Measurements from ENCODE around the gene MEGF6. TPM values are rescaled to one million over a fixed set of nuclear protein-coding genes. Genes with fewer than 3 reads are reported as not detected.
A peak's percentile ranks its signal among the peaks of the same experiment; 100 is the strongest.

Gene MEGF6
- total RNA-seq, 3 donors from 2014 or later, result 19.3 to 32.1 (median 24.2) TPM

GRCh38 chr1:3620708-3621107 lies 9.4 kb upstream of the MEGF6 start:
- Histone ChIP-seq H3K27me3 (no peaks in the 10 kb centered on the region), H3K27ac (no peak overlapping the region), H3K4me3 (no peak overlapping the region), H3K4me1 (peaks cover 6% of the 10 kb centered on the region in 2 donors), H3K9me3 (no peaks in the 10 kb centered on the region), H3K36me3 (no peaks in the 10 kb centered on the region)
- DNase-seq (ENCODE audit: low spot score in 2 of 2), result no peak
- TF ChIP-seq POLR2A (IDR thresholded peaks at IDR 0.05) (no peak), POLR2AphosphoS5 (IDR thresholded peaks at IDR 0.05) (no peak)
- intact Hi-C loops (cut with DNase I; ENCODE audit: low total_unique reads), result no loop called here

DNA sequence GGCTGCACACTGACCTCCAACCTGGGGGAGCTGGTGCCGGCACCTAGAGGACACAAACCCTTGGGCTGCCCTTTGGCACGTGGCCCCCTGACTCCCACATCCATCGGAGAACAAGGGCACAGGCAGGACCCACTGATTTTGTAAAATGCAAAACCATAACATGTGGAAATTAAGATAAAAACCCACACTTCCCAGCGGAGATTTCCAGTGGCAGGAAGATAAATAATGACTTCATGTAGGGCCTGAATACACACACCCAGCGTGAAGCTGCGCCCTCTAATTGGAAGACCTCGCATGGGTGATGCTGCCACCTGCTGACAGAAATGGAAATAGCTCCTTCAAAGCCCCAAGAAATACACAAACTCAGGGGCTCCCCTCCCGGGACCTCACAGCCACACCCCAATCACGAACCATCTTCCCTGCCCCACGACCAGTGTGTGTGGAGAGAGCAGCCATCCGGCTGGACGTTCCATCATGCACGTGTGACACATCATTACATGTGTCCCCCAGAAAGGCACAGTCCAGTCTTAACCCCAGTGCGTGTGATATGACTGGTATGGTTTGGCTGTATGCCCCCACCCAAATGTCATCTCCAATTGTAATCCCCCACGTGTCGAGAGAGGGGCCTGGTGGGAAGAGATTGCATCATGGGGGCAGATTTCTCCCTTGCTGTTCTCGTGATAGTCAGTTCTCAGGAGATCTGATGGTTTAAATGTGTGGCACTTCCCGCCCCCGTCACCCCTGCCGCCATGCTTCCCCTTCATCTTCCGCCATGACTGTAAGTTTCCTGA lies 7.8 kb upstream of the MEGF6 start:
- peak; percentile 70 to 75 for DNase-seq (ENCODE audit: low spot score in 2 of 2)
- H3K4me3 ChIP-seq, result no peak overlapping the region
- H3K9me3 ChIP-seq, result no peaks in the 10 kb centered on the region
- intact Hi-C loops (cut with DNase I; ENCODE audit: low total_unique reads), result no loop called here
- H3K36me3 ChIP-seq, result no peaks in the 10 kb centered on the region
- TF ChIP-seq POLR2AphosphoS5 (IDR thresholded peaks at IDR 0.05) (no peak), POLR2A (IDR thresholded peaks at IDR 0.05) (no peak)
- TF ChIP-seq, protein P1, sequence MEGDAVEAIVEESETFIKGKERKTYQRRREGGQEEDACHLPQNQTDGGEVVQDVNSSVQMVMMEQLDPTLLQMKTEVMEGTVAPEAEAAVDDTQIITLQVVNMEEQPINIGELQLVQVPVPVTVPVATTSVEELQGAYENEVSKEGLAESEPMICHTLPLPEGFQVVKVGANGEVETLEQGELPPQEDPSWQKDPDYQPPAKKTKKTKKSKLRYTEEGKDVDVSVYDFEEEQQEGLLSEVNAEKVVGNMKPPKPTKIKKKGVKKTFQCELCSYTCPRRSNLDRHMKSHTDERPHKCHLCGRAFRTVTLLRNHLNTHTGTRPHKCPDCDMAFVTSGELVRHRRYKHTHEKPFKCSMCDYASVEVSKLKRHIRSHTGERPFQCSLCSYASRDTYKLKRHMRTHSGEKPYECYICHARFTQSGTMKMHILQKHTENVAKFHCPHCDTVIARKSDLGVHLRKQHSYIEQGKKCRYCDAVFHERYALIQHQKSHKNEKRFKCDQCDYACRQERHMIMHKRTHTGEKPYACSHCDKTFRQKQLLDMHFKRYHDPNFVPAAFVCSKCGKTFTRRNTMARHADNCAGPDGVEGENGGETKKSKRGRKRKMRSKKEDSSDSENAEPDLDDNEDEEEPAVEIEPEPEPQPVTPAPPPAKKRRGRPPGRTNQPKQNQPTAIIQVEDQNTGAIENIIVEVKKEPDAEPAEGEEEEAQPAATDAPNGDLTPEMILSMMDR (IDR thresholded peaks at IDR 0.05), result peak; percentile 82 to 89 (median 84)
- peaks cover 6% of the 10 kb centered on the region in 2 donors for H3K4me1 ChIP-seq
- no peaks in the 10 kb centered on the region for H3K27me3 ChIP-seq
- H3K27ac ChIP-seq, result no peak overlapping the region

- no peak for TF ChIP-seq POLR2AphosphoS5 (IDR thresholded peaks at IDR 0.05)
- TF ChIP-seq POLR2A (IDR thresholded peaks at IDR 0.05), result no peak
- TF ChIP-seq, protein P1 (IDR thresholded peaks at IDR 0.05), result no peak
- DNase-seq (ENCODE audit: low spot score in 2 of 2), result no peak
- no peaks in the 10 kb centered on the region for H3K27me3 ChIP-seq
- H3K4me1 ChIP-seq, result peaks cover 4 to 6% of the 10 kb centered on the region in 2 donors
- H3K9me3 ChIP-seq, result no peaks in the 10 kb centered on the region
- H3K4me3 ChIP-seq, result no peak overlapping the region
- no peak overlapping the region for H3K27ac ChIP-seq
- intact Hi-C loops (cut with DNase I; ENCODE audit: low total_unique reads), result no loop called here
- H3K36me3 ChIP-seq, result no peaks in the 10 kb centered on the region
Measured at GRCh38 chr1:3618531-3618880, 7.2 kb upstream of the MEGF6 start.

GRCh38 chr1:3617806-3618345 lies 6.6 kb upstream of the MEGF6 start:
- no peaks in the 10 kb centered on the region for H3K9me3 ChIP-seq
- no peak overlapping the region for H3K4me3 ChIP-seq
- TF ChIP-seq, protein P1 (IDR thresholded peaks at IDR 0.05), result no peak
- no peak for TF ChIP-seq POLR2AphosphoS5 (IDR thresholded peaks at IDR 0.05)
- no peak for TF ChIP-seq POLR2A (IDR thresholded peaks at IDR 0.05)
- no peaks in the 10 kb centered on the region for H3K27me3 ChIP-seq
- intact Hi-C loops (cut with DNase I; ENCODE audit: low total_unique reads), result no loop called here
- H3K27ac ChIP-seq, result no peak overlapping the region
- DNase-seq (ENCODE audit: low spot score in 2 of 2), result no peak
- no peaks in the 10 kb centered on the region for H3K36me3 ChIP-seq
- peaks cover 0 to 2% of the 10 kb centered on the region in 2 donors for H3K4me1 ChIP-seq

DNA sequence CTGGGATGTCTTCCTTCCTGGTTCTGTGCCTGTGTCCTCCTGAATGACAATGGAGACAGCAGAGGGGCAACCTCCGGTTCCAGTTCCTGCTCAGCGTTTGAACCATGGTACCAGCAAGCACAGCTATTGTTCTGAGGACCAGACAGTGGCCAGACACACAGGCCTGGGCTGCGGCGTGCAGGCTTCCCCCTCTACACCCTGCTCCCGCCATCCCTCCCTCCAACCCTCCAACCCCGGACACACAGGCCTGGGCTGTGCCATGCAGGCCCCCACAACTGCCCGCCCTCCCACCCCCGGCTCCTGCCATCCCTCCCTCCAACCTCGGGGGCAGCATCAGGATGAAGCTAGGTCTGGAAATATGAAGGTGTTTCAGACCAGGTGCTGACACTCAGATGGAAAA lies 5.6 kb upstream of the MEGF6 start:
- no peak for DNase-seq (ENCODE audit: low spot score in 2 of 2)
- no peak overlapping the region for H3K4me3 ChIP-seq
- H3K36me3 ChIP-seq, result no peaks in the 10 kb centered on the region
- H3K27me3 ChIP-seq, result no peaks in the 10 kb centered on the region
- intact Hi-C loops (cut with DNase I; ENCODE audit: low total_unique reads), result no loop called here
- no peaks in the 10 kb centered on the region for H3K4me1 ChIP-seq
- no peak overlapping the region for H3K27ac ChIP-seq
- TF ChIP-seq POLR2A (IDR thresholded peaks at IDR 0.05), result no peak
- TF ChIP-seq POLR2AphosphoS5 (IDR thresholded peaks at IDR 0.05), result no peak
- TF ChIP-seq, protein P1 (IDR thresholded peaks at IDR 0.05), result no peak
- H3K9me3 ChIP-seq, result no peaks in the 10 kb centered on the region
